ENCODE measurements around the gene TOLLIP.

Gene TOLLIP

GRCh38 chr11:1327064-1327460 is 17.6 kb upstream of the TOLLIP start:
- Histone ChIP-seq H3K27ac (replicated peaks) (no peak overlapping the region), H3K4me3 (replicated peaks; ENCODE audit: insufficient read depth, low read length) (no peak overlapping the region)
- DNase-seq (ENCODE audit: low read depth in 1 of 2, low spot score in 1 of 2) = no peak

GRCh38 chr11:1326435-1327063 is 17.1 kb upstream of the TOLLIP start:
- no peak overlapping the region for H3K27ac ChIP-seq (replicated peaks)
- DNase-seq (ENCODE audit: low read depth in 1 of 2, low spot score in 1 of 2) = no peak
- TF ChIP-seq GABPA (IDR thresholded peaks at IDR 0.05; ENCODE audit: low read depth) = no peak
- no peak for TF ChIP-seq POLR2AphosphoS5 (IDR thresholded peaks at IDR 0.05; ENCODE audit: low read depth)

More at GRCh38 chr11:1327064-1327460, 17.6 kb upstream of the TOLLIP start:
- H3K27me3 ChIP-seq (ENCODE audit: insufficient read depth, poor library complexity, severe bottlenecking) = no peaks in the 10 kb centered on the region
- TF ChIP-seq, protein P1, sequence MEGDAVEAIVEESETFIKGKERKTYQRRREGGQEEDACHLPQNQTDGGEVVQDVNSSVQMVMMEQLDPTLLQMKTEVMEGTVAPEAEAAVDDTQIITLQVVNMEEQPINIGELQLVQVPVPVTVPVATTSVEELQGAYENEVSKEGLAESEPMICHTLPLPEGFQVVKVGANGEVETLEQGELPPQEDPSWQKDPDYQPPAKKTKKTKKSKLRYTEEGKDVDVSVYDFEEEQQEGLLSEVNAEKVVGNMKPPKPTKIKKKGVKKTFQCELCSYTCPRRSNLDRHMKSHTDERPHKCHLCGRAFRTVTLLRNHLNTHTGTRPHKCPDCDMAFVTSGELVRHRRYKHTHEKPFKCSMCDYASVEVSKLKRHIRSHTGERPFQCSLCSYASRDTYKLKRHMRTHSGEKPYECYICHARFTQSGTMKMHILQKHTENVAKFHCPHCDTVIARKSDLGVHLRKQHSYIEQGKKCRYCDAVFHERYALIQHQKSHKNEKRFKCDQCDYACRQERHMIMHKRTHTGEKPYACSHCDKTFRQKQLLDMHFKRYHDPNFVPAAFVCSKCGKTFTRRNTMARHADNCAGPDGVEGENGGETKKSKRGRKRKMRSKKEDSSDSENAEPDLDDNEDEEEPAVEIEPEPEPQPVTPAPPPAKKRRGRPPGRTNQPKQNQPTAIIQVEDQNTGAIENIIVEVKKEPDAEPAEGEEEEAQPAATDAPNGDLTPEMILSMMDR (IDR thresholded peaks at IDR 0.05; ENCODE audit: insufficient read depth, low read length) = no peak
- TF ChIP-seq GABPA (IDR thresholded peaks at IDR 0.05; ENCODE audit: low read depth) = no peak
- no peak for TF ChIP-seq SPI1 (IDR thresholded peaks at IDR 0.05; ENCODE audit: borderline replicate concordance, low read depth)
- TF ChIP-seq REST (IDR thresholded peaks at IDR 0.05; ENCODE audit: insufficient replicate concordance, low read depth) = no peak
- no peak for TF ChIP-seq POLR2AphosphoS5 (IDR thresholded peaks at IDR 0.05; ENCODE audit: low read depth)

GRCh38 chr11:1323774-1324173 is 14.3 kb upstream of the TOLLIP start:
- peak in 1 of 2 experiments; percentile 68 for DNase-seq (ENCODE audit: low read depth in 1 of 2, low spot score in 1 of 2)
- Histone ChIP-seq H3K27ac (replicated peaks) (no peak overlapping the region), H3K4me3 (replicated peaks; ENCODE audit: insufficient read depth, low read length) (no peak overlapping the region), H3K27me3 (ENCODE audit: insufficient read depth, poor library complexity, severe bottlenecking) (no peaks in the 10 kb centered on the region)
- no peak for TF ChIP-seq REST (IDR thresholded peaks at IDR 0.05; ENCODE audit: insufficient replicate concordance, low read depth)
- TF ChIP-seq, protein P1 (IDR thresholded peaks at IDR 0.05; ENCODE audit: insufficient read depth, low read length) = no peak
- peak; percentile 42; the same call in 1 of the 2 replicates for TF ChIP-seq POLR2AphosphoS5 (IDR thresholded peaks at IDR 0.05; ENCODE audit: low read depth)
- no peak for TF ChIP-seq GABPA (IDR thresholded peaks at IDR 0.05; ENCODE audit: low read depth)
- peak; percentile 7; the same call in 1 of the 2 replicates for TF ChIP-seq SPI1 (IDR thresholded peaks at IDR 0.05; ENCODE audit: borderline replicate concordance, low read depth)

More at GRCh38 chr11:1326435-1327063, 17.1 kb upstream of the TOLLIP start:
- Histone ChIP-seq H3K4me3 (replicated peaks; ENCODE audit: insufficient read depth, low read length) (no peak overlapping the region), H3K27me3 (ENCODE audit: insufficient read depth, poor library complexity, severe bottlenecking) (no peaks in the 10 kb centered on the region)

DNA sequence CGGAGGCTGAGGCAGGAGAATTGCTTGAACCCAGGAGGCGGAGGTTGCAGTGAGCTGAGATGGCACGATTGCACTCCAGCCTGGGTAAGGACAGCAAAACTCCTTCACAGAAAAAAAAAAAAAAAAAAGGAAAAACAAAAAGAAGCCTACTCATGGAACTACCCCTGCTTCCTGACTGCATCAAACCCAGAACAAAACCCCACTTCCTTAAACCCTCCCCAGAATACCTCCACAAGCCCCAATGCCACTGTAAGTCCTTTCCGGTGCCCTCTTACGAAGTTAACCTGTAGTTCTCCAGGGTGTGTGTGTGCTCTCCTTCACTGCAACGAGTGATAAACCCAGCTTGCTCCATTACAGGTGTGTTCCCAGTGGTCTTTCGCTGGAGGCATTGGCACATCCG is 8.6 kb upstream of the TOLLIP start:
- peak in 1 of 2 experiments; percentile 46 for DNase-seq (ENCODE audit: low read depth in 1 of 2, low spot score in 1 of 2)
- Histone ChIP-seq H3K4me3 (replicated peaks; ENCODE audit: insufficient read depth, low read length) (no peak overlapping the region), H3K27ac (replicated peaks) (no peak overlapping the region), H3K27me3 (ENCODE audit: insufficient read depth, poor library complexity, severe bottlenecking) (no peaks in the 10 kb centered on the region)
- TF ChIP-seq GABPA (IDR thresholded peaks at IDR 0.05; ENCODE audit: low read depth) (no peak), SPI1 (IDR thresholded peaks at IDR 0.05; ENCODE audit: borderline replicate concordance, low read depth) (peak; percentile 77; the same call in 1 of the 2 replicates)
- TF ChIP-seq, protein P1 (IDR thresholded peaks at IDR 0.05; ENCODE audit: insufficient read depth, low read length) = no peak
